GM19023 (cell line): ENCODE measurements around the gene TPCN1.
A peak's percentile ranks its signal among the peaks of the same experiment; 100 is the strongest.

Experiments used
- ATAC-seq: cut with Tn5 transposase; IDR thresholded peaks from one replicate; pipeline ENCODE4 v1.9.1; 2021; ENCODE audit warnings: mild to moderate bottlenecking, moderate library complexity; ENCODE audit not compliant: unreplicated experiment

TPCN1 gene

DNA sequence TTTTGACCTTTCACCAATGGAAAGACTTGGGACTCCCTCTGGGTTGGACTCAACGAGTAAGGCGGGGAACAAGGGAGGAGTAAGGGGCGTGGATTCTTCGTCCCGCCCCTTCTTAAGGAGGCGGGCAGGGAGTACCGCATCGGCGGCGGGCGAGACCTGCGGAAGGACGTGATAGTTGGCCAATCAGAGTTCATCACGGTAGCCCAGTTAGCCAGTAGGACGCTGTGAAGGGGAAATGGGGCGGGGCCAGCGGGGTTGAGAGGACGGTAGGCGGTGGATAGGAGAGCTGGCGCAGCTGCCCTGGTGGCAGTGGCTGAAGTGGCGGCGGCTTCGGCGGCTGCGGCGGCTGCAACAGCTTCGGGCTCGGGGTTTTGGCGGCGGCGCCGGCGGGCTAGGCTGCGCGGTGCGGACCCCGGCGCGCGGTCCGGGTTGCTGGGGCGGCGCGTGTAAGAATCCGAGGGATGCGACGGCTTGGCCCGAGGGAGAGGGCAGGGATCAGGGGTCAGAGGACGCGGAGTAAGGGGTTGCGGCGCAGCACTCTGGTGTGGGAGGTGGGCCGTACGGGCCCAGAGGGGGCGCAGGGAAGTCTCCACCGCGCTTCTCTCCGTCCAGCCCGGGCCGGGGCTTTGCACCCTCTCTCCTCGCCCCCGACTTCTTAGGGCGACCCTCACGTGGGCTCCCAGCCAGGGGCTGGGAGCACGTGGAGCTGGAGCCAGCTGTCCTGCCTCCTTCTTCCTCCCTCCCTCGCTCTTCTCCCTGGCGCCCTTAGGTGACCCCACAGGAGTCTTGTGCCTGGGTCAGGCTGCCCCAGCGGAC lies at the start of gene TPCN1:
TSS of gene TPCN1 (plus strand) at position 284 of the 816 bp plus-strand sequence. CDS start 5,389 bp downstream, outside the sequence.
- peak; percentile 91 for ATAC-seq

- ATAC-seq = no peak
Observed at GRCh38 chr12:113171543-113171942, 49.7 kb upstream of the TPCN1 start.

GRCh38 chr12:113172185-113172584 lies 49.1 kb upstream of the TPCN1 start:
- ATAC-seq = no peak

GRCh38 chr12:113173081-113173698 lies 48.1 kb upstream of the TPCN1 start:
- ATAC-seq = peak; percentile 73

DNA sequence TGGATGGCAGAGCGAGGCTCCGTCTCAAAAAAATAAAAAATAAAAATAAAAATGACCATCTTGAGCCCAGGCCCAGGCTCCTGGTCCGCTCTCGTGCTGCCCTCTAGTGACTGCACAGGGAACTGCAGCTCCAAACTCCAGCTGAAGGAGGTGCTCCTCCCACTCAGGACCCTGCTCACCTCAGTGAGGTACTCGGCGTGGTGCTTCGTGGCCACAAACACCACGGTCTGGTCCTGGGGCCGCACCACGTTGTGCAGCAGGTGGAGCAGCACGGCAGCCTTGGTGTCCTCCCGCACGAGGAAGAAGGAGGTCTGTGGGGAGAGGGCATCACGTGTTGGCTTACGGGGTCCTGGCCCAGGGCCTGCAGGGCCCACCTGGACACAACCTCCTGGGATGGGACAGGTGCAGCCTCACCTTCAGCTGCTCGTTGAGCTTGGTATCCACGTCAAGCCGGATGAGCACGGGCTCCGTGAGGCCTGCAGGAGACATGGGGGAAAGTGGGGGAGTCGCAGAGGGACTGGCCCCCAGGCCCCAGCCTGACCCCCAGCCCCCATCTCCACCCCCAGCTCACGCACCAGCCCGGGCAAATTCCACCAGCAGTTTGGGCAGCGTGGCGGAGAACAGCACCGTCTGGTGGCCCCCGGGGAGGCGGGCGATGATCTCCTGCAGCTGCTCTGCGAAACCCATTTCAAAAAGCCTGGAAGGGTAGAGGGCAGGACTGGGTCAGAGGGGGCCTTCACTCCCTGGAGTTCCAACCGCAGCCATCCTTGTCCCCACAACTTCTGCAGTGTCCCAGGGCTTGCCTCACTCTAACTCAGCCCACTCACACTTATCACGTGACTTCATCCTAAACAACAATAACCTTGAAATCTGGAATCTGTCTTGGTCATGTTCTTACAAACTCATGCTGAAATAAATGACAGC lies 46.5 kb upstream of the TPCN1 start:
- ATAC-seq = no peak

DNA sequence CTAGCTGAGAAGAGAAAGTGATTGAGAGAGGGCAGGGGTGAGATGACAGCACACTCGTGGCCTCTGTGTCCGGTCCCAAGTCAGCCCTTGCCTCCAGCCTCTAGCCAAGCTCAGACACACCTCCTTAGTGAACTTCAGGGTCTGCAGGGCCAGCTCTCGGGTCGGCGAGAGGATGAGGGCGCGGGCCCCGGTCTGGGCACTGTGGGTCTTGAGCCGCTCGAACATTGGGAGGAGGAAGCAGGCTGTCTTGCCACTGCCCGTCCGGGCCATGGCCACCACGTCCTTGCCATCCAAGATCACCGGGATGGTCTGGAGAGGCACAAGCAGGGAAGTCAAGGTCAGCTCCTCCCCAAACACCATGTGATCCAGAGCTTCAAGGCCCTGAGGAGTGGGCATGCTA lies 42.2 kb upstream of the TPCN1 start:
- ATAC-seq = no peak

DNA sequence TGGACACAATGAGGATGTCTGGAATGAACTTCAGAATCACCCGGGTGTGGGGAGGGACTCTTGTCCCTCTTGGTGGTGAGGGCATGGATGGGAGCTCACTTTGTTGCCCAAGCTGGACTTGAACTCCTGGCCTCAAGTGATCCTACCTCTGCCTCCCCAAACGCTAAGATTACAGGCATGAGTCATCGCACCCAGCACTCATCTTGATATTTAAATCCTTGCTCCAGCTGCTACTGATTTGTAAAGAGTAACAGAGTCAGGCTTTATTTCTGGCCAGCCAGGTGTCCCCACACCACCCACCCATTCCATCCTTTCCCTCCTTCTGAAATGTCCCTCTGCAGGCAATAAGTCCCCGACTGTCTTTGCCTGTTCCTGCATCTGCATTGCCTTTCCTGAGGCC lies 40.9 kb upstream of the TPCN1 start:
- ATAC-seq = no peak

DNA sequence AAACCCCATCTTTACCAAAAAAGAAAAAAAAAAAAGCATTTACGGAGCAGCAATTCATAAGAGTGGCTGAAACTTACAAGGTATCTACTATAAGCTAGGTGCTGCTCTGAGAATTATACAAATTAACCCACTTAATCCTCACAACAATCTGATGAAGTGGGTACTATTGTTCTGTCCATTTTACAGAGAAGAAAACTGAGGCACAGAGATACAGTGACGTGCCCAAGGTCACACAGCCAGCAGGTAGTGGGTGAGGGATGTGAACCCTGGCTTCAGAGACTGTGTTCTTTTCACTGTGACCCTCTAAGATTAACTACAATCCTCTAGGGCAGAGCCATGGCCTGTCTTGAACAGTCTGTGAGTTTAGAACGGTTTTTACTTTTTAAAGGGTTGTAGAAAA lies 39.3 kb upstream of the TPCN1 start:
- ATAC-seq = no peak

DNA sequence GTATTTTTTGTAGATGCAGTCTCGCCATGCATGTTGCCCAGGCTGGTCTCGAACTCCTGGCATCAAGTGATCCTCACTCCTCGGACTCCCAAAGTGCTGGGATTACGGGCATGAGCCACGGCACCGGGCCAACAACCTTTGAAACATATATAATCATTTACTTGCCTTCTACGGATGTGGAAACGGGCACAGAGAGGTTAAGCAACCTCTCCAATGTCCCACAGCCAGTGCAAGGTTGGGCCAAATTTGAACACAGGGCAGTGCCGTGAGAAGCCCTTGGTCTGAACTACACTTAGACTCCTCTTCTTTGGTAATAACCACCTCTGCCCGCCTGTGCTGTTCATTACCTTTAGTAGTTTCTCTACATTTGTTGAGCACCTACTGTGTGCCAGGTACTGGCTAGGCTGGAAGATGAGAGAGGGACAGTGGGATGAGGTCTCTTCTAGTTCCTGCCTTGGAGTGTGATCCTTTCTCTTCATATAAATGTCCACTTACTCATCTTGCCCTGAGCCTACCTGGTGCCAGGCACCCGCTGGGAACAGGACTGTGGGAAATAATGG lies 38.2 kb upstream of the TPCN1 start:
- ATAC-seq = no peak

- peak; percentile 55 for ATAC-seq
Observed at GRCh38 chr12:113184098-113184899, 37.0 kb upstream of the TPCN1 start.

DNA sequence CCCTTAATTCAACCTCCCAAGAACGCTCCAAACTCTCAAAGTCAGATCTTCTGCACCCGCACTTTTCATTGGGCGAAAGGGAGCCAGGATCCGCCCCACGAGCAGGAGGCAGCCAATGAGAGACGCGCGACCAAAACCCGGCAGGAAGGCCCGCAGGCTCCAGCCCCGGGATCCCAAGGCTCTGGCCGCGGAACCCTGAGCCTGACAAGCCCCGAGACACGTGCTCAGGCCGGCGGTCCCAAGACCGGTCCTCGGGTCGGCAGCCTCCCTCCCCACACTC lies 36.4 kb upstream of the TPCN1 start:
- ATAC-seq = peak; percentile 83

DNA sequence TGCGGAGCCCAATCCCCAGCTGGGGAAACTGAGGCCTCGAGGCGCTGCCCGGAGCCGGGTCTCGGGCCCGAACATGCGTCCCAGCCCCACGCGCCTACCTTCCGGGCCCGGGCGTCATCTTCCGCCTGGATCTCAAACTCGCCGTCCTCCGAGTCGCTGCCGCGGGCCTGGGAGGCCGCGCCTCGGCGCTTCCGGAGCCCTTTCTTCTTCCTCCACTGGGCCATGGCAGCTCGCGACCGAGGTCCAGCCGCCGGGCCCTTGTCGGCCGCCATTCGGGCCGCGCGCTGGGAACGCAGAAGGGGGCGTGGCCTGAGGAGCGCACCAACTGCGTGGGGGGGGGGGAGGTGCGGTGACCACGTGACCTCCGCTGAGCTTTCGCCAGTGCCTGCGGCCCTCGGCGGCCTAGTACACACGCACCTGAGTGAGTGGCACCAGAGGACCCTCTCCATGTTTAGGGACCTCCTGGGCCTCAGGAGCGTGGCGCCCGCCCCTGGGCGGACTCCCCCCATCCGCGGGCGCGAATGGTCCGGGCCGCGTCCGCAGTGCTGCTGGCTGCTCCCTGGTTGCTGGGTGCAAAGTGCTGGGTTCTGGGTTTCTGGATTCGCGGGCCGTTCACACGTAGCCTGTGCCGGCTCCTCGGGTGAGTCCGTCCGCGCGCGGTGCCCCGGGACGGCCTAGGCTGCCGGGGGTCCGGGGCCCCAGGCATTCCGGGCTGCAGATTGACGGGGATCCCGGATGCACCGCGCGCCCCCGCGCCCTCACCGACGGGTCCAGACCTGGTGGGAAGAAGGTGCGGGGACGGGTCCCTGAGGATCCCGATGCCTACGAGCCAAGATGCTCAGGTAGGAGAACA lies 35.9 kb upstream of the TPCN1 start, which contains the start of the genes DDX54 and RITA1:
TSS of gene DDX54 (minus strand) at position 299 of the 853 bp plus-strand sequence. CDS start at position 272, 27 bp downstream.
TSS of gene RITA1 (plus strand) at position 542 of the 853 bp plus-strand sequence. CDS start 1,026 bp downstream, outside the sequence.
- peak; percentile 45 for ATAC-seq

DNA sequence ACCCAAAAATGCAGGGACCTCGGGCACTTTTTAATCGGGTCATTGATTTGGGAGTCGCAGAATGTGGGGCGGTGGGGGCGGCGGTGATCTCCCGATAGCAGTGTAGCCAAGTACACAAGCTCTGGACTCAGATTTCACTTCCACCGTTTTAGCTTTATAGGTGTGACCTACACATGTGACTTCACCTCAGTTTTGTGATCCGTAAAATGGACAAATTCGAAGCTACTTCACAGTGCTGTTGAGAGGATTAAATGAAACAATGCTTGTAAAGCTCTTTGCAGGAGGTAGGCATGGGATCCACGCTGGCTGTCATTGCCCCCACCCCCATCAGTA lies 35.3 kb upstream of the TPCN1 start:
- no peak for ATAC-seq

- ATAC-seq = no peak
Observed at GRCh38 chr12:113186666-113187325, 34.5 kb upstream of the TPCN1 start.

- ATAC-seq = no peak
Observed at GRCh38 chr12:113189361-113189760, 31.9 kb upstream of the TPCN1 start.

DNA sequence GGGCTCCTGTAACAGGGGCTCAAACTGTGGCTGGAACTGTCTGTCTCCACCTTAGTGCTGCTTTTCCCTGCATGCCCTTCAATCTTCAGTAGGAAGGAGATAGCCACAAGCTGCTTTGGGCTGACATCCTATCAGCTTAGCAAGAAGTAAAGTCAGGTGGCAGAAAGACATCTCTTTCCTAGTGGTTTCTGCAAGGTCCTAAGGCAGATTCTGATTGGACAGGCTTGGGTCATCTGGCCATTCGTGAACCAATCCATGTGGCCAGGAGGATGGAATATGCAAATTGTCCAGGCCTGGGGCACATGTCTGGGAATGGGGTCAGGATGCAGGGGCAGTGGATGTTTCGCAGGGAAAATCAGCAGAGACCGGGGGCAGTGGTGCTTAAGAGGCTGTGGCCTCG lies 30.5 kb upstream of the TPCN1 start:
- ATAC-seq = no peak

DNA sequence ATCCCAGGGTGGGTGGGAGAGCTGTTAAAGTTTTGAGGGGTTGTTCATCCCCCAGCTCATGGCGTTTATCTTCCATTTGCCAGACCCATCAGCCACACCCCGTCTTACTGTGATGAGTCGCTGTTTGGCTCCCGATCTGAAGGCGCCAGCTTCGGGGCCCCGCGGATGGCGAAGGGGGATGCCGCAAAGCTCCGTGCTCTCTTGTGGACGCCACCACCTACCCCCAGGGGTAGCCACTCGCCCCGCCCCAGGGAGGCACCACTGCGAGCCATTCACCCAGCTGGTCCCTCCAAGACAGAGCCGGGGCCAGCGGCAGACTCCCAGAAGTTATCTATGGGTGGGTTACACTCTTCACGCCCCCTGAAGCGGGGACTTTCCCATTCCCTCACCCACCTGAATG lies 30.0 kb upstream of the TPCN1 start:
- ATAC-seq = no peak

DNA sequence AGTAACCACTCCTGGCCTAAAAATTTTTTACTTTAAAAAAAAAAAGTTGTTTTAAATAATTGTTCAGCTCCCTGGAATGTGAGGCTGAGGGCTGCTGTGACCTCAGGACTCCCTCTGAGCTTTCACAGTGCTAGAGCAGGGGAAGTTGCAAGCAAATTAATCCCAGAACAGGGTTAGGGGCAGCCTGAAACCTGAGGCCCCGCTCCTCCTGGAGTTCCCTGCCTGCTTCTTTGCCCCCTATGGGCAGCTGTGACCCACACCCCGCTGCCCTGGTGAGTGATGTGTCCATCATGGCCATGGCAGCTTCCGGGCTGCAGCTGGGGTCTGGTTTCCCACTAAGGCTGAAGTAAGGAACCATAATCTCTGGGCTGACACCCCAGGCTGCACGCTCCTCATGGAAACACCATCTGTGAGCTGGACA lies 26.3 kb upstream of the TPCN1 start:
- no peak for ATAC-seq

DNA sequence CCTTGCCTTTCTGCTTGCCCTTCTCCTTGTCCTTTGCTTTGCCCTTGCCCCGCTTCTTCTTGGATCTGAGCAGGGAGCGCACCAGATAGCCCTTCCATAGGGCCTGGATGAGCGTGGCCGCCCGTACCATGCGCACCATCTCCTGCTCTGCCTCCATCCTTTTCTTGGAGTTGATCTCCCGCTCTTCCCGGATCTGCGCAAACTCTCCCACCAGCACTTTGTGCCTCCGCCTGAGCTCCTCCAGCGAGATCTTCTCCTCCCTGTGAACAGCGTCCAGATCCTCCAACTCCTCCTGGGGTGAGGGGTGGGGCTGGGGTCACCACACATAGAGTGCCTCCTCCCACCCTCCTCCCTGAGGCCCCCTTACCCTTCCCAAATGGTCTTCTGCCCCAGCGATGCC lies 25.7 kb upstream of the TPCN1 start:
- no peak for ATAC-seq
